ENCODE data around the gene TCEANC2. TPM values are rescaled to one million over a fixed set of nuclear protein-coding genes. Genes with fewer than 3 reads are reported as not detected.
"Not testable (repeated sequence)": the region's sequence is repeated elsewhere in the genome, so short reads cannot be mapped to it uniquely, and the experiment has no call there.

The TCEANC2 gene
- total RNA-seq, 4 donors from 2014 or later = 4.8 to 8.1 (median 6.4) TPM

DNA sequence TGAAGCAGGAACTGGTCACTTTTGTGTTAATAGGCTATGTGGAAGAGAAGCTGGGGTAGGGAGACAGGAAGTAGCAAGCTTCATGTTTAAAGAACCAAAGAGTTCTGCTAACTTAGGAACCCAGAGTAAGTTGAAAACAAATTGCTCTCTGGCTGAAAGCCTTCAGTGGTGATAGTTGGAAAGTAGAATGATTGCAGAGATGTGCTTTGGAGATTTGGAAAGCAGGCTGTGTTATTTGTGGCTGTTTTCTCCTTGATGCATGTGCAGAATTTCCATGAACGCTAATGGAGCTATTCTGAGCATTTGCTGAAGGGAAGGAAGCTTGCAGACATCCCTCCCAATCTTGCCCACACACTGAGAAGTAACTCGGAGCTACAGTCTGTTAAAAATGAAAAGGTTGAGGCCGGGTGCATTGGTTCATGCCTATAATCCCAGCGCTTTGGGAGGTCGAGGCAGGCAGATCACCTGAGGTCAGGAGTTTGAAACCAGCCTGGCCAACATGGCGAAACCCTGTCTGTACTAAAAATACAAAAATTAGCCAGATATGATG lies 45.7 kb downstream of the TCEANC2 start:
- DNase-seq (ENCODE audit: low spot score in 2 of 2) = no peak
- H3K4me1 ChIP-seq = no peaks in the 10 kb centered on the region
- peaks cover 5% of the 10 kb centered on the region for H3K36me3 ChIP-seq
- WGBS = 87% methylated on average over 6 of the region's 6 CpGs
- no peak overlapping the region for H3K4me3 ChIP-seq
- no peak overlapping the region for H3K27ac ChIP-seq
- H3K27me3 ChIP-seq = no peaks in the 10 kb centered on the region
- TF ChIP-seq, protein P1, sequence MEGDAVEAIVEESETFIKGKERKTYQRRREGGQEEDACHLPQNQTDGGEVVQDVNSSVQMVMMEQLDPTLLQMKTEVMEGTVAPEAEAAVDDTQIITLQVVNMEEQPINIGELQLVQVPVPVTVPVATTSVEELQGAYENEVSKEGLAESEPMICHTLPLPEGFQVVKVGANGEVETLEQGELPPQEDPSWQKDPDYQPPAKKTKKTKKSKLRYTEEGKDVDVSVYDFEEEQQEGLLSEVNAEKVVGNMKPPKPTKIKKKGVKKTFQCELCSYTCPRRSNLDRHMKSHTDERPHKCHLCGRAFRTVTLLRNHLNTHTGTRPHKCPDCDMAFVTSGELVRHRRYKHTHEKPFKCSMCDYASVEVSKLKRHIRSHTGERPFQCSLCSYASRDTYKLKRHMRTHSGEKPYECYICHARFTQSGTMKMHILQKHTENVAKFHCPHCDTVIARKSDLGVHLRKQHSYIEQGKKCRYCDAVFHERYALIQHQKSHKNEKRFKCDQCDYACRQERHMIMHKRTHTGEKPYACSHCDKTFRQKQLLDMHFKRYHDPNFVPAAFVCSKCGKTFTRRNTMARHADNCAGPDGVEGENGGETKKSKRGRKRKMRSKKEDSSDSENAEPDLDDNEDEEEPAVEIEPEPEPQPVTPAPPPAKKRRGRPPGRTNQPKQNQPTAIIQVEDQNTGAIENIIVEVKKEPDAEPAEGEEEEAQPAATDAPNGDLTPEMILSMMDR (IDR thresholded peaks at IDR 0.05) = no peak
- TF ChIP-seq POLR2AphosphoS5 (IDR thresholded peaks at IDR 0.05) = no peak
- TF ChIP-seq POLR2A (IDR thresholded peaks at IDR 0.05) = no peak
- no peak for TF ChIP-seq EP300 (IDR thresholded peaks at IDR 0.05)
- H3K9me3 ChIP-seq = no peaks in the 10 kb centered on the region

- 73% methylated on average over 2 of the region's 2 CpGs for WGBS
- DNase-seq (ENCODE audit: low spot score in 2 of 2) = no peak
- Histone ChIP-seq H3K27me3 (no peaks in the 10 kb centered on the region), H3K4me3 (no peak overlapping the region), H3K9me3 (no peaks in the 10 kb centered on the region), H3K4me1 (no peaks in the 10 kb centered on the region), H3K36me3 (peaks cover 5% of the 10 kb centered on the region), H3K27ac (no peak overlapping the region)
- no peak for TF ChIP-seq POLR2AphosphoS5 (IDR thresholded peaks at IDR 0.05)
- TF ChIP-seq, protein P1 (IDR thresholded peaks at IDR 0.05) = no peak
- TF ChIP-seq POLR2A (IDR thresholded peaks at IDR 0.05) = no peak
- no peak for TF ChIP-seq EP300 (IDR thresholded peaks at IDR 0.05)
Observed at GRCh38 chr1:54100500-54100899, 47.1 kb downstream of the TCEANC2 start.

DNA sequence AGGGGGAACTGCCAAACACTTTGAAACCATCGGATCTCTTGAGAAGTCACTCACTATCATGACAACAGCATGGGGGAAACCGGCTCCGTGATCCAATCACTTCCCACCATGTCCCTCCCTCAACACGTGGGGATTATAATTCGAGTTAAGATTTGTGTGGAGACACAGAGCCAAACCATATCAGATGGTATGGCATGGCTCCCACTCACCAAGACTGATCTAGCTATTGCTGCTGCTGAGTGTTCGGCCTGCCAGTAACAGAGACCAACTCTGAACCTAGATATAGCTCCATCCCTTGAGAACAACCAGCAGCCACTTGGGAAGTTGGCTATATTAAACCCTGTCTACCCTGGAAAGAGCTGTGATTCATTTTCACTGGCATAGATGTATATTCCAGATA lies 50.0 kb downstream of the TCEANC2 start:
- H3K27ac ChIP-seq = no peak overlapping the region
- TF ChIP-seq, protein P1 (IDR thresholded peaks at IDR 0.05) = no peak
- no peak for TF ChIP-seq POLR2A (IDR thresholded peaks at IDR 0.05)
- no peaks in the 10 kb centered on the region for H3K27me3 ChIP-seq
- no peaks in the 10 kb centered on the region for H3K4me1 ChIP-seq
- DNase-seq (ENCODE audit: low spot score in 2 of 2) = no peak
- H3K36me3 ChIP-seq = no peaks in the 10 kb centered on the region
- 84% methylated on average over 6 of the region's 6 CpGs for WGBS
- no peak overlapping the region for H3K4me3 ChIP-seq
- no peaks in the 10 kb centered on the region for H3K9me3 ChIP-seq

GRCh38 chr1:54104613-54105012 lies 51.2 kb downstream of the TCEANC2 start:
- H3K4me3 ChIP-seq; H3K4me1 ChIP-seq; H3K27me3 ChIP-seq; H3K9me3 ChIP-seq; H3K36me3 ChIP-seq; DNase-seq (ENCODE audit: low spot score in 2 of 2); H3K27ac ChIP-seq: not testable (repeated sequence)
- WGBS = 93% methylated on average over 9 of the region's 9 CpGs

DNA sequence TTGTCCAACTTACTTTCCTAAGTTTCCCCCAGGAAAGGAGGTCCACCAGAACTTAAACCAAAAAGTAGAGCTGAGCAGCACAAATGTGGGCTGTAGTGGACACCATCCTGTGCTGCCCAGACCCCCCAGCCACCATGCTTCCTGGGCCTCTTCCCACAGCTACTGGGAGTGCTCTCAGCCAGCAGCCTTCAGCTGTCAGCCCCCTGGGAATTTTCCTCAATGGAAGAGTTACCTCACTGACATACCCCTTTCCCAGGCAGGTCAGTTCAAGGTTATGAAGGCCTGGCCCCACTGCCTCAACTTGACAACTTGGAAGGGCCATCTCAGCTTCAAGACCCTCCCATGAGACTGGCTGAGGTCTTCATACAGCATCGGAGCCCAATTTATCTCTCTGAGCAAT lies 51.7 kb downstream of the TCEANC2 start:
- 92% methylated on average over 1 of the region's 1 CpG for WGBS
- no peak for DNase-seq (ENCODE audit: low spot score in 2 of 2)
- H3K27me3 ChIP-seq = no peaks in the 10 kb centered on the region
- no peaks in the 10 kb centered on the region for H3K9me3 ChIP-seq
- no peaks in the 10 kb centered on the region for H3K4me1 ChIP-seq
- H3K27ac ChIP-seq = no peak overlapping the region
- TF ChIP-seq POLR2AphosphoS5 (IDR thresholded peaks at IDR 0.05) = no peak
- no peak for TF ChIP-seq EP300 (IDR thresholded peaks at IDR 0.05)
- TF ChIP-seq, protein P1 (IDR thresholded peaks at IDR 0.05) = no peak
- TF ChIP-seq POLR2A (IDR thresholded peaks at IDR 0.05) = no peak
- no peaks in the 10 kb centered on the region for H3K36me3 ChIP-seq
- no peak overlapping the region for H3K4me3 ChIP-seq

DNA sequence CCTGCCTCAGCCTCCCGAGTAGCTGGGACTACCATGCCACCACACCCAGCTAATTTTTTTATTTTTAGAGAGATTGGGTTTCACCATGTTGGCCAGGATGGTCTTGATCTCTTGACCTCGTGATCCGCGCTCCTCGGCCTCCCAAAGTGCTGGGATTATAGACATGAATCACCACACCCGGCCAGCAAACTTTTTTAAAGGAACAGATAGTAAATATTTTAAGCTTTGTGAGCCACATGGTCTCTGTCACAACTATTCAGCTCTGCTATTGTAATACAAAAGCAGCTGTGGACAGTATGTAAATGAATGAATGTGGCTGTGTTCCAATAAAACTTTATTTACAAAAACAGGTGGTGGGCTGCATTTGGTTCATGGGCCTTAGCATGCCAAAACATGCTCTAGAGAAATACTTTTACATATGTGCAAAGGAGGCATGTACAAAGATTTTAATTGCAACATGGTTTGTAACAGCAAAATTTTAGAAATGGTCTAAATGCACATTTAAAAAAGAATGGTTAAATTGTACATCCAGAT lies 52.4 kb downstream of the TCEANC2 start:
- no peaks in the 10 kb centered on the region for H3K4me1 ChIP-seq
- no peaks in the 10 kb centered on the region for H3K27me3 ChIP-seq
- WGBS = 73% methylated on average over 6 of the region's 6 CpGs
- no peaks in the 10 kb centered on the region for H3K9me3 ChIP-seq
- no peak overlapping the region for H3K4me3 ChIP-seq
- DNase-seq (ENCODE audit: low spot score in 2 of 2) = no peak
- no peaks in the 10 kb centered on the region for H3K36me3 ChIP-seq
- no peak overlapping the region for H3K27ac ChIP-seq
- TF ChIP-seq, protein P1 (IDR thresholded peaks at IDR 0.05) = no peak
- TF ChIP-seq POLR2A (IDR thresholded peaks at IDR 0.05) = no peak
- TF ChIP-seq EP300 (IDR thresholded peaks at IDR 0.05) = no peak
- TF ChIP-seq POLR2AphosphoS5 (IDR thresholded peaks at IDR 0.05) = no peak

Measured in suprapubic skin (tissue), 4 donors.